Lower leg skin (tissue), 3 donors: ENCODE results near the gene SDCCAG8.

Experiments used
- CTCF ChIP-seq, 3 donors: fragments of 450-650 bp; IDR thresholded peaks; one replicate each; pipeline ENCODE4 v1.5.1; 2016; ENCODE audit warnings: antibody characterized with exemption in 3 of 3, mild to moderate bottlenecking in 3 of 3, moderate library complexity in 2 of 3
- POLR2A ChIP-seq, 2 donors: fragments of 450-650 bp; IDR thresholded peaks; one replicate each; pipeline ENCODE4 v1.6.1; 2016 to 2017; ENCODE audit warnings: antibody characterized with exemption in 2 of 2, mild to moderate bottlenecking in 1 of 2, moderate library complexity in 1 of 2

DNA sequence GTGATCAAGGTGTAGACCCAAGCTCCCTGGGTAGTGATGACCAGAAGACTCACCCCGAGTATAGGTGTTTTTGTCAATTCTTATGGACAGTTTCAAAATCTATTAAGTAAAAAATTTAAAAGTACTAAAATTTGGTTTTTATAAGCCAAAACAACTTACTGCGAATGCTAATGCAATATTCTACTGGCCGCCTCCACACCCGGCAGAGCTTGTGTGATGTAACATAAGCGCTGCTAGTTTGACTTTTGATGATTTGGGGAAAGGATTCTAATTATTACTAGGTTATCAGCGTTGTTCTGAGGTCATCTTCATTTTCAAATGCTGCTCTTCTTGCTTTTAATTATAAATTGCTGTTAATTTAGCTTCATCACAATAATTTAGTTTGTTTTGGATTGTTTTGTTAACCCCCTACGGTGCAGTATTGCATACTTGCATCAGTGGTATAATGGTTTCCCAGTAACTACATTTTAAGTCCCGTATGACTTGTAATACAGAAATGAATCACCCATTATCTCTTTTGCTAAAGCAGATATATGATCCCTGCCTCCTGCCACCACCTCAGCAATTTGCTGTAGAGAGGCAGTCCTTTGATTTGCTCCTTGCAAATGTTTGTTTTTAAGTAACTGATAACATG lies 178.0 kb downstream of the SDCCAG8 start:
- TF ChIP-seq CTCF (IDR thresholded peaks at IDR 0.05) = no peak
- no peak for TF ChIP-seq POLR2A (IDR thresholded peaks at IDR 0.05)
